ENCODE data around the gene UNC93B1. TPM values are rescaled to one million over a fixed set of nuclear protein-coding genes. Genes with fewer than 3 reads are reported as not detected.

The UNC93B1 gene
- total RNA-seq, 6 donors from 2014 or later = 99.3 to 186 (median 124) TPM

GRCh38 chr11:68033708-68034045 lies 29.8 kb upstream of the UNC93B1 start:
- Histone ChIP-seq H3K9me3 (no peaks in the 10 kb centered on the region), H3K36me3 (peaks cover 0 to 22% (median 9%) of the 10 kb centered on the region in 4 donors), H3K27me3 (no peaks in the 10 kb centered on the region), H3K4me3 (no peak overlapping the region), H3K27ac (peak overlapping the region in 3 of 4 donors; percentile 30 to 58 (median 42)), H3K4me1 (peaks cover 42 to 76% (median 50%) of the 10 kb centered on the region in 4 donors)
- TF ChIP-seq EP300 (IDR thresholded peaks at IDR 0.05) (no peak), POLR2AphosphoS5 (IDR thresholded peaks at IDR 0.05) (no peak), CTCF (IDR thresholded peaks at IDR 0.05) (no peak), POLR2A (IDR thresholded peaks at IDR 0.05) (no peak)
- peak; percentile 52 to 76 for DNase-seq
- WGBS, 2 donors = 80 to 91% methylated on average over 12 of the region's 12 CpGs
- ATAC-seq (ENCODE audit: low FRiP score in 2 of 2) = no peak

GRCh38 chr11:68032997-68033707 lies 29.3 kb upstream of the UNC93B1 start:
- Histone ChIP-seq H3K36me3 (peaks cover 0 to 22% (median 10%) of the 10 kb centered on the region in 4 donors), H3K4me1 (peaks cover 37 to 71% (median 45%) of the 10 kb centered on the region in 4 donors), H3K27me3 (no peaks in the 10 kb centered on the region), H3K9me3 (no peaks in the 10 kb centered on the region), H3K4me3 (no peak overlapping the region), H3K27ac (peak overlapping the region in 3 of 4 donors; percentile 30 to 58 (median 42))
- ATAC-seq (ENCODE audit: low FRiP score in 2 of 2) (no peak), DNase-seq (peak in 1 of 2 donors; percentile 78)
- no peak for TF ChIP-seq POLR2AphosphoS5 (IDR thresholded peaks at IDR 0.05)
- WGBS, 2 donors = 86 to 93% methylated on average over 7 to 28 of the region's 29 CpGs

GRCh38 chr11:68032003-68032402 lies 28.1 kb upstream of the UNC93B1 start:
- ATAC-seq (ENCODE audit: low FRiP score in 2 of 2) = no peak
- DNase-seq = peak in 1 of 2 donors; percentile 61
- H3K36me3 ChIP-seq = peaks cover 0 to 34% (median 18%) of the 10 kb centered on the region in 4 donors
- no peaks in the 10 kb centered on the region for H3K27me3 ChIP-seq
- no peak for TF ChIP-seq POLR2A (IDR thresholded peaks at IDR 0.05)
- TF ChIP-seq CTCF (IDR thresholded peaks at IDR 0.05) = no peak
- TF ChIP-seq EP300 (IDR thresholded peaks at IDR 0.05) = no peak
- TF ChIP-seq POLR2AphosphoS5 (IDR thresholded peaks at IDR 0.05) = no peak
- H3K27ac ChIP-seq = peak overlapping the region in 2 of 4 donors; percentile 1 to 4
- H3K9me3 ChIP-seq = no peaks in the 10 kb centered on the region
- no peak overlapping the region for H3K4me3 ChIP-seq
- 89% methylated on average over 7 to 8 of the region's 9 CpGs for WGBS, 2 donors
- peaks cover 25 to 59% (median 34%) of the 10 kb centered on the region in 4 donors for H3K4me1 ChIP-seq

GRCh38 chr11:68031144-68031464 lies 27.2 kb upstream of the UNC93B1 start:
- Histone ChIP-seq H3K4me1 (peaks cover 16 to 50% (median 25%) of the 10 kb centered on the region in 4 donors), H3K9me3 (no peaks in the 10 kb centered on the region), H3K27ac (peak overlapping the region; percentile 86 to 92 (median 90)), H3K4me3 (peak overlapping the region; percentile 70 to 90 (median 85)), H3K27me3 (no peaks in the 10 kb centered on the region), H3K36me3 (peaks cover 0 to 40% (median 22%) of the 10 kb centered on the region in 4 donors)
- 16 to 18% methylated on average over 8 to 10 of the region's 10 CpGs for WGBS, 2 donors
- TF ChIP-seq POLR2AphosphoS5 (IDR thresholded peaks at IDR 0.05) (no peak), POLR2A (IDR thresholded peaks at IDR 0.05) (no peak), CTCF (IDR thresholded peaks at IDR 0.05) (no peak), EP300 (IDR thresholded peaks at IDR 0.05) (no peak)
- DNase-seq (no peak), ATAC-seq (ENCODE audit: low FRiP score in 2 of 2) (peak; percentile 26 to 28)

GRCh38 chr11:68030318-68031143 lies 26.6 kb upstream of the UNC93B1 start, which contains the start of gene NDUFS8:
Gene NDUFS8 (plus strand): TSS chr11:68030681. CDS start chr11:68032152, 1,471 bp downstream.
- Histone ChIP-seq H3K4me3 (peak within 1 kb of the TSS; percentile 70 to 90 (median 85)), H3K27ac (peak within 1 kb of the TSS; percentile 86 to 92 (median 90)), H3K9me3 (no peaks in the 10 kb centered on the region), H3K4me1 (peaks cover 14 to 45% (median 22%) of the 10 kb centered on the region in 4 donors), H3K27me3 (no peaks in the 10 kb centered on the region), H3K36me3 (peaks cover 0 to 46% (median 26%) of the 10 kb centered on the region in 4 donors)
- TF ChIP-seq CTCF (IDR thresholded peaks at IDR 0.05) (peak in 1 of 6 experiments; percentile 12), EP300 (IDR thresholded peaks at IDR 0.05) (no peak), POLR2AphosphoS5 (IDR thresholded peaks at IDR 0.05) (peak; percentile 61 to 78), POLR2A (IDR thresholded peaks at IDR 0.05) (peak in 3 of 4 donors; percentile 55 to 77 (median 58))
- 0% methylated on average over 21 to 55 of the region's 56 CpGs for WGBS, 2 donors
- ATAC-seq (ENCODE audit: low FRiP score in 2 of 2) = peak; percentile 96 to 97
- peak; percentile 94 to 98 for DNase-seq

All from upper lobe of left lung (tissue), 6 donors.